CD4-positive, alpha-beta T cell (primary cell): ENCODE measurements around the gene SEMA3E. TPM values are rescaled to one million over a fixed set of nuclear protein-coding genes. Genes with fewer than 3 reads are reported as not detected.

Experiments used
- ATAC-seq: fragments of 200-7000 bp; cut with Tn5 transposase; one replicate; pipeline ENCODE4 v1.10.0; 2022; ENCODE audit warnings: mild to moderate bottlenecking; ENCODE audit not compliant: poor library complexity
- CTCF ChIA-PET: fragments of 350-600 bp; sonication (Branson Sonifier 250); formaldehyde crosslinking; loops from one replicate; lab custom pipeline; 2021; ENCODE audit warnings: antibody characterized with exemption, inconsistent platforms; lab: Charles Lee
- POLR2A ChIA-PET: fragments of 350-600 bp; sonication (Branson Sonifier 250); formaldehyde crosslinking; loops from one replicate; lab custom pipeline; 2021; ENCODE audit warnings: antibody characterized with exemption, inconsistent platforms; lab: Charles Lee
- DNase-seq, 14 experiments: peaks; one replicate each; pipeline ENCODE4 v3.0.0-alpha.2; 2013 to 2020; ENCODE audit warnings: mixed read lengths in 2 of 14
- H3K27ac ChIP-seq, 2 donors: one replicate each; pipeline versions ENCODE4 v1.5.1 to v1.7.0; 2013; ENCODE audit warnings: low read length in 2 of 2, low read depth in 1 of 2, mild to moderate bottlenecking in 1 of 2
- H3K27me3 ChIP-seq, 2 experiments: 1 replicate in 1 of 2; 2 replicates in 1 of 2; pipeline versions ENCODE4 v1.6.1 to v1.7.0; 2013; ENCODE audit warnings: low read length in 2 of 2, control low read depth in 1 of 2, mild to moderate bottlenecking in 1 of 2, moderate library complexity in 1 of 2; ENCODE audit not compliant: insufficient read depth in 2 of 2, control insufficient read depth in 1 of 2
- H3K36me3 ChIP-seq: one replicate; pipeline ENCODE4 v1.6.1; 2013; ENCODE audit warnings: low read length, control low read depth; ENCODE audit not compliant: insufficient read depth
- H3K4me1 ChIP-seq: one replicate; pipeline ENCODE4 v1.6.1; 2013; ENCODE audit warnings: low read length, control low read depth; ENCODE audit not compliant: insufficient read depth
- H3K4me3 ChIP-seq: one replicate; pipeline ENCODE4 v1.5.1; 2013; ENCODE audit warnings: mild to moderate bottlenecking, low read length, moderate library complexity
- H3K9me3 ChIP-seq, 2 experiments: 1 replicate in 1 of 2; 2 replicates in 1 of 2; pipeline versions ENCODE4 v1.6.1 to v1.7.0; 2013; ENCODE audit warnings: low read length in 2 of 2, mild to moderate bottlenecking in 2 of 2, control low read depth in 1 of 2, moderate library complexity in 1 of 2; ENCODE audit not compliant: control insufficient read depth in 1 of 2, insufficient read depth in 1 of 2
- H3K27ac Mint-ChIP-seq: one replicate; pipeline ENCODE4 v1.8.0; 2020; ENCODE audit warnings: mixed read lengths
- H3K27me3 Mint-ChIP-seq: one replicate; pipeline ENCODE4 v1.8.0; 2021; ENCODE audit warnings: mixed read lengths
- H3K36me3 Mint-ChIP-seq: one replicate; pipeline ENCODE4 v1.8.0; 2021; ENCODE audit warnings: low read depth, mixed read lengths
- H3K4me1 Mint-ChIP-seq: one replicate; pipeline ENCODE4 v1.8.0; 2021; ENCODE audit warnings: low read depth, mixed read lengths
- H3K4me3 Mint-ChIP-seq: one replicate; pipeline ENCODE4 v1.8.0; 2020; ENCODE audit warnings: mild to moderate bottlenecking, mixed read lengths
- H3K9me3 Mint-ChIP-seq: one replicate; pipeline ENCODE4 v1.8.0; 2020; ENCODE audit warnings: mixed read lengths
- intact Hi-C, 2 experiments: fragments of 100-400 bp; cut with DNase I in 1 of 2; cut with micrococcal nuclease in 1 of 2; formaldehyde crosslinking; loops; one replicate each; pipeline versions ENCODE4 v1.15.1 to v1.9.0; 2023 to 2025; cut with DNase I, micrococcal nuclease
- total RNA-seq, 174 experiments: library from RNA in 2 of 174; stranded (reverse) in 2 of 174; gene quantifications; one replicate each; pipeline ENCODE4 v1.2.3 and lab custom pipeline; 2021 to 2026
- TF ChIP-seq, protein P1 (sequence below): fragments of 200-600 bp; IDR thresholded peaks from one replicate; pipeline ENCODE4 v1.8.0; 2022; ENCODE audit warnings: antibody characterized with exemption, mild to moderate bottlenecking

SEMA3E gene
- total RNA-seq, 2 experiments from 2014 or later, result not detected

- TF ChIP-seq, protein P1, sequence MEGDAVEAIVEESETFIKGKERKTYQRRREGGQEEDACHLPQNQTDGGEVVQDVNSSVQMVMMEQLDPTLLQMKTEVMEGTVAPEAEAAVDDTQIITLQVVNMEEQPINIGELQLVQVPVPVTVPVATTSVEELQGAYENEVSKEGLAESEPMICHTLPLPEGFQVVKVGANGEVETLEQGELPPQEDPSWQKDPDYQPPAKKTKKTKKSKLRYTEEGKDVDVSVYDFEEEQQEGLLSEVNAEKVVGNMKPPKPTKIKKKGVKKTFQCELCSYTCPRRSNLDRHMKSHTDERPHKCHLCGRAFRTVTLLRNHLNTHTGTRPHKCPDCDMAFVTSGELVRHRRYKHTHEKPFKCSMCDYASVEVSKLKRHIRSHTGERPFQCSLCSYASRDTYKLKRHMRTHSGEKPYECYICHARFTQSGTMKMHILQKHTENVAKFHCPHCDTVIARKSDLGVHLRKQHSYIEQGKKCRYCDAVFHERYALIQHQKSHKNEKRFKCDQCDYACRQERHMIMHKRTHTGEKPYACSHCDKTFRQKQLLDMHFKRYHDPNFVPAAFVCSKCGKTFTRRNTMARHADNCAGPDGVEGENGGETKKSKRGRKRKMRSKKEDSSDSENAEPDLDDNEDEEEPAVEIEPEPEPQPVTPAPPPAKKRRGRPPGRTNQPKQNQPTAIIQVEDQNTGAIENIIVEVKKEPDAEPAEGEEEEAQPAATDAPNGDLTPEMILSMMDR, result no peak
- Histone ChIP-seq H3K9me3 (no peaks in the 10 kb centered on the region), H3K4me1 (no peaks in the 10 kb centered on the region), H3K4me3 (no peak overlapping the region), H3K27me3 (no peaks in the 10 kb centered on the region), H3K36me3 (no peaks in the 10 kb centered on the region), H3K27ac (no peak overlapping the region)
- Mint-ChIP-seq H3K9me3 (peaks cover 5% of the 10 kb centered on the region), H3K36me3 (no peaks in the 10 kb centered on the region), H3K4me1 (no peaks in the 10 kb centered on the region), H3K27me3 (no peaks in the 10 kb centered on the region), H3K27ac (no peak overlapping the region), H3K4me3 (no peak overlapping the region)
- POLR2A ChIA-PET, result no interaction called here
- intact Hi-C loops, result no loop called here
- no peak for DNase-seq
- ATAC-seq, result no peak
- CTCF ChIA-PET, result no interaction called here
Observed at GRCh38 chr7:83613232-83613631, 35.7 kb downstream of the SEMA3E start.

GRCh38 chr7:83611776-83612175, 37.2 kb downstream of the SEMA3E start:
- H3K9me3 Mint-ChIP-seq, result peaks cover 7% of the 10 kb centered on the region
- no peaks in the 10 kb centered on the region for H3K27me3 Mint-ChIP-seq
- ChIA-PET CTCF (no interaction called here), POLR2A (no interaction called here)
- Histone ChIP-seq H3K4me3 (no peak overlapping the region), H3K27me3 (no peaks in the 10 kb centered on the region), H3K4me1 (no peaks in the 10 kb centered on the region), H3K36me3 (no peaks in the 10 kb centered on the region), H3K27ac (no peak overlapping the region), H3K9me3 (no peaks in the 10 kb centered on the region)
- no peak overlapping the region for H3K27ac Mint-ChIP-seq
- TF ChIP-seq, protein P1, result no peak
- intact Hi-C loops, result no loop called here
- ATAC-seq (no peak), DNase-seq (no peak)
- H3K4me1 Mint-ChIP-seq, result no peaks in the 10 kb centered on the region
- H3K36me3 Mint-ChIP-seq, result no peaks in the 10 kb centered on the region
- no peak overlapping the region for H3K4me3 Mint-ChIP-seq

GRCh38 chr7:83610649-83611304, 38.2 kb downstream of the SEMA3E start:
- H3K36me3 ChIP-seq, result no peaks in the 10 kb centered on the region
- H3K9me3 ChIP-seq, result no peaks in the 10 kb centered on the region
- Mint-ChIP-seq H3K9me3 (peaks cover 4% of the 10 kb centered on the region), H3K4me1 (no peaks in the 10 kb centered on the region), H3K4me3 (no peak overlapping the region), H3K27ac (no peak overlapping the region), H3K27me3 (no peaks in the 10 kb centered on the region), H3K36me3 (no peaks in the 10 kb centered on the region)
- H3K27me3 ChIP-seq, result no peaks in the 10 kb centered on the region
- intact Hi-C loops, result no loop called here
- DNase-seq (no peak), ATAC-seq (no peak)
- H3K4me3 ChIP-seq, result no peak overlapping the region
- CTCF ChIA-PET, result no interaction called here
- TF ChIP-seq, protein P1, result no peak
- H3K27ac ChIP-seq, result no peak overlapping the region
- POLR2A ChIA-PET, result interaction anchor here (0.5 kb wide), 1 partner anchor 1126 kb away, joined by 4 read pairs; no protein-coding TSS in a partner anchor
- H3K4me1 ChIP-seq, result no peaks in the 10 kb centered on the region
